GM21786 (cell line): ENCODE data around the gene NPHS1.
"Not testable (repeated sequence)": the region's sequence is repeated elsewhere in the genome, so short reads cannot be mapped to it uniquely, and the experiment has no call there.

Experiments used
- ATAC-seq: cut with Tn5 transposase; IDR thresholded peaks from one replicate; pipeline ENCODE4 v1.9.1; 2021; ENCODE audit not compliant: unreplicated experiment

Gene NPHS1

DNA sequence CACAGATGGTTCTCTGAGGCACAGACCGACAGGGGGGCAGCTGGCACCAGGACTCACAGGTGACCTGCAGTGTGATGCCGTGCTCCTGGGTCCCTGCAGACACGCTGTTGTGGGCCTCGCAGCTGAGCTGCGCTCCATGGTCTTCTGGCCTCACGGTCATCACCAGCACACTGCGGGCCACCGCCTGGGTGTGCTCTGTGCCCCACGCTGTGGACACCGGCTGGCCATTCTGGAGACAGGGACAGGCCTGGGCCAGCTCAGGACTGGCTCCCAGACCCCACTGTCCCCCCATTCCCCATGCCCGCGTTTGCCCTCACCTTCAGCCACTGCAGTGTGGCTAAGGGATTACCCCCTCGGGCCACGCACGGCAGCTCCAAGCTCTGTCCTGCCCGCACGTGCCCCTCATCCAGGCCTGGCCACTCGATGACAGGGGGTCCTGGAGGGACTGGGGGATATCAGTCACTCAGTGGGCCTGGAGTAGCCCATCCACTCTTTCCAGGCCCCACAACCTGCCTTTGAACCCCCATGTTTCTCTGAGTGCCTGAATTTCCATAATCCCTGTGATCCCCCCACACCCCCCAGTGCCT, 3.3 kb downstream of the NPHS1 start:
- no peak for ATAC-seq

DNA sequence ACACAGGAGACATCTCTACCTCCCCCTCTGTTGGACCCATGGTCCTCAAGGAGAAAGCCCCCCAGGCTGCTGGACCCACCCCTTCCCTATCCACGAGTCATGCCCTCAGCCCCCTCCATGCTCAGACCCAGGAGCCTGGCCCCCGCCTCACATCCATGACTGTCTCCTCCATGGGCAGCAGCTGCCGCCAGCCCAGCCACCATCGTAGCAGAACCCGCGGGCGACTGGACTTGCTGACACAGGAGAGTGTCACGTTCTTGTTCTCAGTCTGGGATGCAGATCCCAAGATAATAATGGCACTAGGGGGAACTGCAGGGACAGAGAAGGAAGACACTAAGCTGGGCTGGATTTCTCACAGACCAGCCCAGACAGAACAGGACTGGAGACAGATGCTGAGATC, 3.8 kb downstream of the NPHS1 start:
- no peak for ATAC-seq

DNA sequence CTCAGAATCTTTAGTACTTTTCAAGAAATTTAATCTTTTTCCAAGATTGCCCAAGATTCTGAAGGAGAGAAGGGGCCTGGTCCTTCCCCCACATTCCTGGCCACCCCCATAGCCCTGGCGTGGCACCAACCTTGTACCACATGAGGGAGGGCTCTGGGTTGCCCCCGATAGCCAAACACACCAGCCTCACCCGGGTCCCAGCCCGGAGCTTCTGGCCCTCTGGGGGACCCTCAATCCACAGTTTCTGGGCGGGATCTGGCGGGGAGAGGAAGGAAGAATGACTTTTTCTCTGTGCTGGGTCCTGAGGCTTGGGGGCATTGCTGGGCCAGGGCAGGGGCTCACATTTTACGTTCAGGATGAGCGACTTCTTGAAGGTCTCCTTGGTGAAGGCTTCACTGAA, 4.4 kb downstream of the NPHS1 start:
- ATAC-seq, result no peak

GRCh38 chr19:35846038-35846668, 6.2 kb downstream of the NPHS1 start:
- no peak for ATAC-seq

DNA sequence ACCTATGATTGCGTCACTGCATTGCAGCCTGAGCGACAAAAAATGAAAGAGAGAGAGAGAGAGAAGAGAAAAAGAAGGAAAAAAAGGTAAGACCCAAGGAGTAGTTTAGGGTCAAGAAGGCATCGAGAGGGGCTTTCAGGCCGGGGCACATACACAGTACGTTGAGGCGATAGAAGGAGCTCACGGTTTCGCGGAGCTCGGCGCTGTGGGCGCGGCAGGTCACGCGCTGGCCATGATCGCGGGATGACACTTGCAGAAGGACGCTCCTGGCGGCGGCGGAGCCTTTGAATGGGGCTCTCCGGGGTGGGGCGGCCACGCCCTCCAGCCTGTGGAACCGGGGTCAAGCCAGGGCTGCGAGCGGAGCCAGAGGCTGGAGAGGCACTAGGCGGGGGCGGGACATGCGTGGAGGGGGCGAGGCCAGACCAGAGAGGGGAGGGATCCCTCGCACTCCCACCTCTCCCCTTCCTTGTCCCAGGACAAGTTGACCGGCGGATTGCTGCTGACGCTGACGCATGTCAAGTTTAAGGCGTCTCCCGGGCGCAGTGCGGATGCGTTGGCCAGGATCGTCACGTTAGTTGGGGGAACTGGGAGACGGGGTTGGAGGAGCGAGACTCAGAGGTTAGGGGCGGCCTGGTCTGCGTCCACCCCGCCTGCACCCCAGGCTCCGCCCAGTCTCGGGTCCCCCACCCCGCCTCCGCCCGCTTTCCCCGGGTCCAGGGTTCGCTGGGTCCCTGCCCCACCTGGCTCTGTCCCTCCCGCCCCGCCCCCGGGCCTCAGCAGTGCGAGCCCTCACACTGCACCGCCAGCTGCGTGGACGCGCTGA, 6.9 kb downstream of the NPHS1 start:
- ATAC-seq, result no peak

GRCh38 chr19:35844482-35845214, 7.7 kb downstream of the NPHS1 start:
- ATAC-seq, result no peak

DNA sequence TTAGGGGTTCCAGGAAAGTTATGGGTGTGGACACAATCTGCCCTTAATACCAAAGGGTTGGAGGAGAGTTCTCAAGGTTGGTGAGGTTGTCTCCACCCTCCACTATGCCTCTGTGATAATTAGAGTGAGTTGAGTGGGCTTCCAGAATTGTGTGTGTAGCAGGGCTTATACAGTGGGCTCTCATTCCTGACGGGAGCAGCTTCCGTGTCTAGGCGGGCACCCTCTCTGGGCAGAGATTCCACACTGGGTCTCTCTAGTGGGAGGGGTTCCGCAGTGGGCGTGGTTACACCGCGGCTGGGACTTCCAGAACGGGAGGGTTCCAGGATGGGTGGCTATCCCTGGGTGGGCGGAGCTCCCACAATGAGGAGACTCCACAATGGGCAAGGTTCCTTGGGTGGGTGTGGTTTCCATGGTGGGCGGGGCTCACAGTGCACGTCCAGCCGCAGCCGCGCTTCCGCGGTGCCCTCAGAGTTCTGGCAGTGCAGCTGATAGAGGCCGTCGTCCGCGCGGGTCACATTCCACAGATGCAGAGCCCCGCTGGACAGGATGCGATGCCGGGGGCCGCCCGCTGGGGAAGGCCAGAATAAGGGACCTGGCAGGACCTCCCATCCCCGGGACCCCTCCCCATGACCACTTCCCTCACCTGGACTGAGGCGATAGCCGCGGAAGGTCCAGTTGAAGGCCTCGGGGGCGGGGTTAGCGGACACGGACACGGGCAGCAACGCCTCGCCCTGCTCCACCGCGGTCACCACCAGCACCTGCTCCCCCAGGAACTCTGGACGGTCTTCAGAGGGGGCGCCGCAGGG, 8.4 kb downstream of the NPHS1 start:
- ATAC-seq, result no peak

GRCh38 chr19:35842666-35843272, 9.5 kb downstream of the NPHS1 start:
- no peak for ATAC-seq

GRCh38 chr19:35841961-35842595, 10.2 kb downstream of the NPHS1 start:
- no peak for ATAC-seq

- ATAC-seq, result not testable (repeated sequence)
These were observed 16.2 kb downstream of the NPHS1 start for GRCh38 chr19:35836096-35836495.

DNA sequence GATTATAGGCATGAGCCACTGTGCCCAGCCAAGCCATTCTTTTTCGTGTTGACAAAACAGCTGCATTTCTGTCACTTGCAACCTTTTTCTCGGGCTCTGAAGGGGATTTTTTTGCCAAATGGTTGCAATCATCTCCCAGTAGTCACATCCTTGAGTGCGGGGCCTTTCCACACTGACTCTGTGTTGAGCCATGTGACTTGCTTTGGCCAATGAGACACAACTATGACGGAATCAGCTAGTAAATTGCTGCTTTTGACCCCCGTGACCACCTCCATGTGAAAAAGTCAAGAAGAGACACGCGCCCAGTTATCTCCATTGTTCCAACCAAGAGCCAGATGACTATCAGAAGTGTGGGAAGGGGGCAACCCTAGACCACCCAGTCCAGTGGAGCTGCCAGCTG, 18.3 kb downstream of the NPHS1 start:
- no peak for ATAC-seq

DNA sequence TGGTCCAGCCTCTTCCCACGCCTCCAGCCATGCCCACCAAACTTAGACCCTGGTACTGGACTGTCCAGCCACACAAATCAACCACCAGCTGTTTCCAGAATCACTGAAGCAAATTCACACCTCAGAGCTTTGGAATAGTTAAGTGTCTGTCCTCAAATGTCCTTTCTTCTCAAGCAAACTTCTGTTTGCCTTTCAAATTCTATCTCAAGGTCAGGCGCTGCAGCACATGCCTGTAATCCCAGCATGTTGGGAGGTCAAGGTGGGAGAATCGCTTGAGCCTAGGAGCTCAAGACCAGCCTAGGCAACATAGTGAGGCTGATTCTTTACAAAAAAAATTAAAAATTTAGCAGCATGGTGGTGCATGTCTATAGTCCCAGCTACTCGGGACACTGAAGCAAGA, 20.2 kb downstream of the NPHS1 start:
- no peak for ATAC-seq

GRCh38 chr19:35830986-35831385, 21.3 kb downstream of the NPHS1 start:
- ATAC-seq, result no peak

GRCh38 chr19:35828692-35829301, 23.5 kb downstream of the NPHS1 start:
- no peak for ATAC-seq

- ATAC-seq, result no peak
These were observed 28.2 kb downstream of the NPHS1 start for GRCh38 chr19:35824150-35824549.

DNA sequence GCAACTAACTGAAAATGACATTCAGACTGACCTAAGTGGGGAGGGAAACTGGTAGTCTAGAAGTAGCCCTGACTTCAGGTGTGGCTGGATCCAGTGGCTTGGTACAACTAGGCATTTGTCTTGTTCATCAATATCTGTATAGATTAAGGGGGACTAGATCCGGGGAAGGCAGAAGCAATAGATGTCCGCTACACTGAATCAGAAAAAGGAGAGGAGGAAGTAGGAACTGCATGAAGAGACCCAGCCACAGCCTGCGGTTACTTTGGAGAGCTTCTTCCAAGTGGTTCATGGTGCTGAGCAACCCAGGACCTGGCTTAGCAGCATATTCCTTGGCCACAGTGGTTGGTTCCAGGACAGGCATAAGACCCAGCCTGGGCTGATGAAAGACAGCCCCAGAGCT, 29.7 kb downstream of the NPHS1 start:
- ATAC-seq, result no peak

DNA sequence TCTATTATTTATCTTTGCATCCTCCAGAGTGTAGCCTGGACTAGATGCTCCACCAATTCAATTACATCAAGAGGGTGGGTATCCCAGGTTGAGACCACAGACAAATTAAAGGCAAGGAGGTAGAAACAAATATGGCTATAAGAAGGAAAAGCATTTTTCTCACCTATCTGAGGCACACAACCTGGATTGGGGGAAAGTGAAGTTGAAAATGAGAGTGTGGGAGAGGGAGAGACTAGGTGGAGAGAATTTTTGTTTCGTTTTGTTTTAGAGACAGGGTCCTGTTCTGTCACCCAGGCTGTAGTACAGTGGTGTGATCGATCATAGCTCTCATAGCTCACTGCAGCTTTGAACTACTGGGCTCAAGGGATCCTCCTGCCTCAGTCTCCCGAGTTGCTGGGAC, 33.9 kb downstream of the NPHS1 start:
- ATAC-seq, result no peak

- ATAC-seq, result no peak
These were observed 35.5 kb downstream of the NPHS1 start for GRCh38 chr19:35816846-35817245.

GRCh38 chr19:35816262-35816661, 36.0 kb downstream of the NPHS1 start:
- no peak for ATAC-seq
